ENCODE measurements around the gene PCTP.

The PCTP gene

GRCh38 chr17:55726440-55726839 is 24.4 kb upstream of the PCTP start:
- peak; percentile 92 for DNase-seq (ENCODE audit: low read depth, low spot score)
- H3K4me3 ChIP-seq (ENCODE audit: low read depth, low read length) = no peak overlapping the region
- no peak for TF ChIP-seq CTCF (IDR thresholded peaks at IDR 0.05; ENCODE audit: low read depth, low read length)
- in situ Hi-C loops (cut with HindIII; ENCODE audit: low sequenced_read_pairs) = no loop called here

- H3K4me3 ChIP-seq (ENCODE audit: low read depth, low read length) = no peak overlapping the region
- no peak for TF ChIP-seq CTCF (IDR thresholded peaks at IDR 0.05; ENCODE audit: low read depth, low read length)
- in situ Hi-C loops (cut with HindIII; ENCODE audit: low sequenced_read_pairs) = no loop called here
- no peak for DNase-seq (ENCODE audit: low read depth, low spot score)
Observed at GRCh38 chr17:55727275-55727674, 23.6 kb upstream of the PCTP start.

- in situ Hi-C loops (cut with HindIII; ENCODE audit: low sequenced_read_pairs) = no loop called here
Observed at GRCh38 chr17:55727920-55728319, 22.9 kb upstream of the PCTP start.

GRCh38 chr17:55728361-55728760 is 22.5 kb upstream of the PCTP start:
- in situ Hi-C loops (cut with HindIII; ENCODE audit: low sequenced_read_pairs) = no loop called here

More at GRCh38 chr17:55727920-55728319, 22.9 kb upstream of the PCTP start:
- H3K4me3 ChIP-seq (ENCODE audit: low read depth, low read length) = no peak overlapping the region
- no peak for TF ChIP-seq CTCF (IDR thresholded peaks at IDR 0.05; ENCODE audit: low read depth, low read length)
- no peak for DNase-seq (ENCODE audit: low read depth, low spot score)

GRCh38 chr17:55728833-55729232 is 22.0 kb upstream of the PCTP start:
- H3K4me3 ChIP-seq (ENCODE audit: low read depth, low read length) = no peak overlapping the region
- no peak for TF ChIP-seq CTCF (IDR thresholded peaks at IDR 0.05; ENCODE audit: low read depth, low read length)
- DNase-seq (ENCODE audit: low read depth, low spot score) = no peak
- in situ Hi-C loops (cut with HindIII; ENCODE audit: low sequenced_read_pairs) = no loop called here

More at GRCh38 chr17:55728361-55728760, 22.5 kb upstream of the PCTP start:
- no peak for TF ChIP-seq CTCF (IDR thresholded peaks at IDR 0.05; ENCODE audit: low read depth, low read length)
- no peak for DNase-seq (ENCODE audit: low read depth, low spot score)
- H3K4me3 ChIP-seq (ENCODE audit: low read depth, low read length) = no peak overlapping the region

- H3K4me3 ChIP-seq (ENCODE audit: low read depth, low read length) = no peak overlapping the region
- DNase-seq (ENCODE audit: low read depth, low spot score) = no peak
- in situ Hi-C loops (cut with HindIII; ENCODE audit: low sequenced_read_pairs) = no loop called here
- TF ChIP-seq CTCF (IDR thresholded peaks at IDR 0.05; ENCODE audit: low read depth, low read length) = no peak
Observed at GRCh38 chr17:55729484-55729883, 21.4 kb upstream of the PCTP start.

GRCh38 chr17:55730380-55730779 is 20.5 kb upstream of the PCTP start:
- in situ Hi-C loops (cut with HindIII; ENCODE audit: low sequenced_read_pairs) = no loop called here
- H3K4me3 ChIP-seq (ENCODE audit: low read depth, low read length) = no peak overlapping the region
- TF ChIP-seq CTCF (IDR thresholded peaks at IDR 0.05; ENCODE audit: low read depth, low read length) = no peak
- no peak for DNase-seq (ENCODE audit: low read depth, low spot score)
